IMR-90 (cell line): ENCODE results near the gene WLS. TPM values are rescaled to one million over a fixed set of nuclear protein-coding genes. Genes with fewer than 3 reads are reported as not detected.
A peak's percentile ranks its signal among the peaks of the same experiment; 100 is the strongest.

ENCODE experiments used
- ATAC-seq: fragments of 200-7000 bp; cut with Tn5 transposase; 2 replicates; pipeline ENCODE4 v1.9.1; 2020; ENCODE audit warnings: low read depth, mild to moderate bottlenecking, moderate library complexity
- BruUV-seq: library from RNA; stranded (reverse); fragments of 400-500 nt; replicated peaks from 2 replicates; lab custom pipeline; 2021; lab: Mats Ljungman, UMichigan
- CTCF ChIA-PET: fragments of 300-600 bp; formaldehyde crosslinking; extraction: SDS; loops from one replicate; lab custom pipeline; 2021; ENCODE audit warnings: antibody characterized with exemption; lab: Yijun Ruan, JAX
- POLR2A ChIA-PET: fragments of 300-600 bp; sonication (Branson Sonifier 250); formaldehyde crosslinking; loops from one replicate; lab custom pipeline; 2022; ENCODE audit warnings: antibody characterized with exemption; ENCODE audit not compliant: unreplicated experiment; lab: Charles Lee
- DNase-seq: peaks from one replicate; pipeline ENCODE4 v3.0.0; 2013
- H2AFZ ChIP-seq: replicated peaks from 2 replicates; pipeline ENCODE3; 2013; ENCODE audit warnings: low read length, mild to moderate bottlenecking; ENCODE audit not compliant: poor library complexity
- H2AK5ac ChIP-seq: 2 replicates; pipeline ENCODE4 v1.6.1; 2013; ENCODE audit warnings: low read depth, low read length, inconsistent platforms
- H2AK9ac ChIP-seq: replicated peaks from 2 replicates; pipeline ENCODE3; 2013; ENCODE audit warnings: mild to moderate bottlenecking, low read depth, low read length, moderate library complexity; ENCODE audit not compliant: poor library complexity
- H2BK120ac ChIP-seq: 2 replicates; pipeline ENCODE4 v1.6.1; 2013; ENCODE audit warnings: low read depth, low read length, inconsistent platforms
- H2BK15ac ChIP-seq: 3 replicates; pipeline ENCODE4 v1.6.1; 2013; ENCODE audit warnings: low read depth, low read length, inconsistent platforms
- H2BK20ac ChIP-seq: 2 replicates; pipeline ENCODE4 v1.6.1; 2013; ENCODE audit warnings: low read depth, mild to moderate bottlenecking, inconsistent platforms, low read length, moderate library complexity
- H2BK5ac ChIP-seq: 2 replicates; pipeline ENCODE4 v1.6.1; 2013; ENCODE audit warnings: mild to moderate bottlenecking, low read depth, low read length, inconsistent platforms; ENCODE audit not compliant: poor library complexity, severe bottlenecking
- H3K14ac ChIP-seq: replicated peaks from 2 replicates; pipeline ENCODE4 v1.6.1; 2013; ENCODE audit warnings: low read depth, low read length, inconsistent platforms
- H3K18ac ChIP-seq: 2 replicates; pipeline ENCODE4 v1.6.1; 2013; ENCODE audit warnings: low read depth, low read length, control low read depth
- H3K23ac ChIP-seq: 2 replicates; pipeline ENCODE4 v1.6.1; 2013; ENCODE audit warnings: low read depth, low read length, inconsistent platforms
- H3K27ac ChIP-seq: 2 replicates; pipeline ENCODE4 v1.5.1; 2013; ENCODE audit warnings: mild to moderate bottlenecking, control low read depth, low read length; ENCODE audit not compliant: insufficient read depth
- H3K27me3 ChIP-seq: 2 replicates; pipeline ENCODE4 v1.6.1; 2013; ENCODE audit warnings: low read length; ENCODE audit not compliant: control insufficient read depth, insufficient read depth
- H3K36me3 ChIP-seq: 2 replicates; pipeline ENCODE4 v1.6.1; 2013; ENCODE audit warnings: low read length, mixed read lengths; ENCODE audit not compliant: control insufficient read depth, insufficient read depth
- H3K4ac ChIP-seq: 2 replicates; pipeline ENCODE4 v1.6.1; 2013; ENCODE audit warnings: low read depth, low read length, inconsistent platforms
- H3K4me1 ChIP-seq: 2 replicates; pipeline ENCODE4 v1.6.1; 2013; ENCODE audit warnings: low read length, mixed read lengths; ENCODE audit not compliant: control insufficient read depth, insufficient read depth
- H3K4me2 ChIP-seq: 2 replicates; pipeline ENCODE4 v1.6.1; 2013; ENCODE audit warnings: low read depth, mild to moderate bottlenecking, control low read depth, low read length, moderate library complexity
- H3K4me3 ChIP-seq: 2 replicates; pipeline ENCODE4 v1.5.1; 2013; ENCODE audit warnings: low read depth, mild to moderate bottlenecking, control low read depth, low read length, moderate library complexity; ENCODE audit not compliant: insufficient read depth
- H3K56ac ChIP-seq: 2 replicates; pipeline ENCODE4 v1.6.1; 2013; ENCODE audit warnings: low read length, inconsistent platforms; ENCODE audit not compliant: insufficient read depth; ENCODE audit errors: extremely low read depth
- H3K79me1 ChIP-seq, 2 experiments: 2 replicates each; pipeline ENCODE4 v1.6.1; 2013; ENCODE audit warnings: low read length in 2 of 2, inconsistent platforms in 1 of 2, low read depth in 1 of 2
- H3K9ac ChIP-seq: 2 replicates; pipeline ENCODE4 v1.6.1; 2013; ENCODE audit warnings: low read depth, low read length, control low read depth
- H3K9me1 ChIP-seq: 2 replicates; pipeline ENCODE4 v1.6.1; 2013; ENCODE audit warnings: low read length, inconsistent platforms; ENCODE audit not compliant: insufficient read depth
- H3K9me3 ChIP-seq: 2 replicates; pipeline ENCODE4 v1.6.1; 2013; ENCODE audit warnings: low read length; ENCODE audit not compliant: control insufficient read depth, insufficient read depth
- H4K20me1 ChIP-seq: 2 replicates; pipeline ENCODE4 v1.6.1; 2013; ENCODE audit warnings: low read length, inconsistent platforms; ENCODE audit not compliant: insufficient read depth
- H4K5ac ChIP-seq: 2 replicates; pipeline ENCODE4 v1.6.1; 2013; ENCODE audit warnings: mild to moderate bottlenecking, low read depth, low read length, control low read depth
- H4K8ac ChIP-seq, 2 experiments: 2 replicates each; pipeline ENCODE4 v1.6.1; 2013; ENCODE audit warnings: low read depth in 2 of 2, low read length in 2 of 2, control low read depth in 1 of 2, inconsistent platforms in 1 of 2
- H4K91ac ChIP-seq: 2 replicates; pipeline ENCODE4 v1.6.1; 2013; ENCODE audit warnings: low read depth, low read length, inconsistent platforms; ENCODE audit not compliant: insufficient read depth
- BHLHE40 ChIP-seq: fragments of 150-350 bp; IDR thresholded peaks from 2 replicates; pipeline ENCODE4 v1.6.1; 2016; ENCODE audit warnings: mild to moderate bottlenecking, low read depth, low read length
- CEBPB ChIP-seq: IDR thresholded peaks from 2 replicates; pipeline ENCODE4 v1.6.1; 2012; ENCODE audit warnings: low read depth, low read length, improper control_type of control experiment
- CHD1 ChIP-seq: IDR thresholded peaks from 2 replicates; pipeline ENCODE4 v1.6.1; 2012; ENCODE audit warnings: low read depth, low read length, improper control_type of control experiment
- CTCF ChIP-seq: conservative IDR thresholded peaks from 2 replicates; pipeline ENCODE4 v1.5.1; 2012; ENCODE audit warnings: mild to moderate bottlenecking, low read depth, low read length, improper control_type of control experiment
- ELK1 ChIP-seq: fragments of 150-350 bp; IDR thresholded peaks from 2 replicates; pipeline ENCODE4 v1.6.1; 2016; ENCODE audit warnings: low read depth, mild to moderate bottlenecking, low read length, moderate library complexity, borderline replicate concordance
- FOS ChIP-seq: fragments of 150-350 bp; IDR thresholded peaks from 2 replicates; pipeline ENCODE4 v1.6.1; 2016; ENCODE audit warnings: low read depth, low read length
- MAFK ChIP-seq: IDR thresholded peaks from 2 replicates; pipeline ENCODE4 v1.6.1; 2012; ENCODE audit warnings: low read depth, low read length, improper control_type of control experiment
- MAZ ChIP-seq: IDR thresholded peaks from 2 replicates; pipeline ENCODE4 v1.6.1; 2012; ENCODE audit warnings: low read depth, mild to moderate bottlenecking, low read length, improper control_type of control experiment, moderate library complexity, borderline replicate concordance
- MXI1 ChIP-seq: IDR thresholded peaks from 2 replicates; pipeline ENCODE4 v1.6.1; 2012; ENCODE audit warnings: low read depth, mild to moderate bottlenecking, low read length, moderate library complexity, borderline replicate concordance
- NFE2L2 ChIP-seq: fragments of 150-350 bp; IDR thresholded peaks from 2 replicates; pipeline ENCODE4 v1.6.1; 2016; ENCODE audit warnings: low read depth, mild to moderate bottlenecking, low read length
- RAD21 ChIP-seq: IDR thresholded peaks from 2 replicates; pipeline ENCODE4 v1.6.1; 2012; ENCODE audit warnings: low read length, improper control_type of control experiment
- RCOR1 ChIP-seq: IDR thresholded peaks from 2 replicates; pipeline ENCODE4 v1.6.1; 2012; ENCODE audit warnings: mild to moderate bottlenecking, low read length, improper control_type of control experiment; ENCODE audit not compliant: insufficient replicate concordance
- RFX5 ChIP-seq: IDR thresholded peaks from 2 replicates; pipeline ENCODE4 v1.8.0; 2012; ENCODE audit warnings: low read depth, mild to moderate bottlenecking, low read length, moderate library complexity
- USF2 ChIP-seq: fragments of 150-350 bp; IDR thresholded peaks from 2 replicates; pipeline ENCODE4 v1.6.1; 2017; ENCODE audit warnings: mild to moderate bottlenecking, antibody characterized with exemption, low read length, low read depth
- WGBS, 2 experiments: methylation state at CpG; one replicate each; pipeline versions ENCODE4 v1.1.5 to v1.1.7; 2013; ENCODE audit warnings: missing lambda C conversion rate in 2 of 2; ENCODE audit not compliant: insufficient read length in 1 of 2; ENCODE audit errors: extremely low coverage in 2 of 2; 5-methylcytosine and 5-hydroxymethylcytosine counted together
- dilution Hi-C: fragments of 300-500 bp; cut with HindIII; formaldehyde crosslinking; loops from one replicate; pipeline ENCODE4 v1.14.3; 2018; ENCODE audit warnings: low sequenced_read_pairs; ENCODE audit not compliant: unreplicated experiment
- in situ Hi-C: fragments of 300-500 bp; cut with MboI; formaldehyde crosslinking; loops from 3 replicates; pipeline ENCODE4 v1.14.3; 2019; ENCODE audit warnings: low sequenced_read_pairs, inconsistent platforms, mixed read lengths
- intact Hi-C: fragments of 100-400 bp; cut with micrococcal nuclease; formaldehyde crosslinking; loops from 2 replicates; pipeline ENCODE4 v1.10.0; 2022
- polyA plus RNA-seq, 3 experiments: library from polyadenylated mRNA; depleted of rRNA; stranded (reverse); fragments of >200 nt; gene quantifications; 2 replicates each; pipeline ENCODE4 v1.2.3, GENCODE V29; 2012; ENCODE audit warnings: low replicate concordance in 1 of 3
- total RNA-seq: library from RNA; depleted of rRNA; stranded (reverse); fragments of >200 nt; gene quantifications from 2 replicates; pipeline ENCODE4 v1.2.3, GENCODE V29; 2012

Gene WLS
- total and polyA plus RNA-seq, 2 of the 4 experiments (the other 2 are of a cell fraction) = 152 to 157 TPM

GRCh38 chr1:68121536-68121935 lies 110.8 kb downstream of the WLS start:
- Histone ChIP-seq H2BK20ac (peak overlapping the region; percentile 13; the same call in 1 of the 2 replicates), H3K4me2 (no peak overlapping the region), H3K36me3 (peaks cover 30% of the 10 kb centered on the region), H3K14ac (no peak overlapping the region; the same call in 1 of the 2 replicates), H3K9me3 (no peaks in the 10 kb centered on the region), H3K23ac (no peak overlapping the region), H3K4me3 (no peak overlapping the region), H3K4me1 (peaks cover 9% of the 10 kb centered on the region), H3K79me1 (peaks cover 0 to 16% of the 10 kb centered on the region in 2 experiments; a peak in 1 of 4 replicates), H3K27me3 (no peaks in the 10 kb centered on the region), H2AK5ac (no peak overlapping the region), H2BK5ac (peak overlapping the region; percentile 55), H4K20me1 (no peaks in the 10 kb centered on the region), H3K9ac (no peak overlapping the region), H4K5ac (no peak overlapping the region), H4K91ac (0 out of 2 replicates have a peak overlapping the region, but pooled peaks have one; percentile 2), H3K56ac (no peak overlapping the region), H2BK120ac (peak overlapping the region; percentile 50), H3K27ac (no peak overlapping the region), H2AK9ac (peak overlapping the region; percentile 57), H2BK15ac (0 out of 3 replicates have a peak overlapping the region, but pooled peaks have one; percentile 16), H2AFZ (no peak overlapping the region), H3K18ac (peak overlapping the region; percentile 53; the same call in 1 of the 2 replicates), H3K4ac (peak overlapping the region; percentile 48; the same call in 1 of the 2 replicates), H4K8ac (peak overlapping the region in 1 of 2 experiments; percentile 54; a peak in 2 of 4 replicates), H3K9me1 (no peaks in the 10 kb centered on the region)
- 83% methylated on average over 2 of the region's 4 CpGs; no CpG with 5 or more reads in 1 of the 2 experiments for WGBS, 2 experiments
- BruUV-seq = no TSS peak
- in situ Hi-C loops = loop anchor here (5.0 to 25.0 kb wide), 2 partner anchors 221 to 1616 kb away; no protein-coding TSS in a partner anchor
- no peak for TF ChIP-seq RFX5
- no peak for TF ChIP-seq USF2
- peak; percentile 82 for TF ChIP-seq RCOR1
- TF ChIP-seq CEBPB = no peak
- no peak for TF ChIP-seq MAZ
- 0 out of 2 replicates have a peak, but pooled peaks have one; percentile 16 for TF ChIP-seq FOS
- no peak for TF ChIP-seq CTCF
- no peak for TF ChIP-seq MXI1
- no peak for TF ChIP-seq NFE2L2
- no peak for TF ChIP-seq BHLHE40
- no peak for TF ChIP-seq RAD21
- TF ChIP-seq ELK1 = no peak
- TF ChIP-seq MAFK = peak; percentile 92
- no peak for TF ChIP-seq CHD1
- DNase-seq (peak; percentile 87), ATAC-seq (peak; percentile 40)
- ChIA-PET CTCF (interaction anchor here (0.9 to 3.5 kb wide), 4 partner anchors 37 to 221 kb away, joined by 3 to 24 read pairs (median 4); no protein-coding TSS in a partner anchor), POLR2A (no interaction called here)
- dilution Hi-C loops = no loop called here
- intact Hi-C loops = no loop called here
